Measurements from ENCODE around the gene NCOA3.

DNA sequence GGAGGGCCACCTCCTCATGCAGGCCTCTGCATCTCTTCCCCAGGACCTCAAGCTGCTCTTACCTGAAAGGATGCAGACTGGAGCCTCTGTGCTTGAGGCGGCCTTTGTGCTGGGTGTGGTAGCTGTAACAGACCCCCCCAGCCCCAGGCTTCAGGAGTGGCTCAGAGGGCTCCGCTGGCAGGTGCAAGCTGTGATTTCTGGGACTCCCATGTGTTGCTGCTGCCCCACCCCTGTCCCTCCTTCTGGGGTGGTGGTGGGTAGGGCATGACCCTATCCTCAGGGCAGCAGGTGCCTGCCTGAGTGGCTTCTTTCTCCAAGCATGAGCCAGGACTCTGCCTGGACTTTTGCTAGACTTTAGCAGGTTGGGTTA, 162.4 kb downstream of the NCOA3 start:
- no peak for TF ChIP-seq EZH2 (IDR thresholded peaks at IDR 0.05; ENCODE audit: low read length, missing control alignments)
- TF ChIP-seq CTCF (conservative IDR thresholded peaks at IDR 0.05 in 1 of 2, IDR thresholded peaks at IDR 0.05 in 1 of 2; ENCODE audit: low read depth in 1 of 2, low read length in 2 of 2) = no peak
